ENCODE results near the gene PDE10A. TPM values are rescaled to one million over a fixed set of nuclear protein-coding genes. Genes with fewer than 3 reads are reported as not detected.

The PDE10A gene
- total and polyA plus RNA-seq, 9 of the 15 experiments (the other 6 are each of a cell fraction or from before 2014, with no cell fraction given), result 0.04 TPM; not detected in 8

DNA sequence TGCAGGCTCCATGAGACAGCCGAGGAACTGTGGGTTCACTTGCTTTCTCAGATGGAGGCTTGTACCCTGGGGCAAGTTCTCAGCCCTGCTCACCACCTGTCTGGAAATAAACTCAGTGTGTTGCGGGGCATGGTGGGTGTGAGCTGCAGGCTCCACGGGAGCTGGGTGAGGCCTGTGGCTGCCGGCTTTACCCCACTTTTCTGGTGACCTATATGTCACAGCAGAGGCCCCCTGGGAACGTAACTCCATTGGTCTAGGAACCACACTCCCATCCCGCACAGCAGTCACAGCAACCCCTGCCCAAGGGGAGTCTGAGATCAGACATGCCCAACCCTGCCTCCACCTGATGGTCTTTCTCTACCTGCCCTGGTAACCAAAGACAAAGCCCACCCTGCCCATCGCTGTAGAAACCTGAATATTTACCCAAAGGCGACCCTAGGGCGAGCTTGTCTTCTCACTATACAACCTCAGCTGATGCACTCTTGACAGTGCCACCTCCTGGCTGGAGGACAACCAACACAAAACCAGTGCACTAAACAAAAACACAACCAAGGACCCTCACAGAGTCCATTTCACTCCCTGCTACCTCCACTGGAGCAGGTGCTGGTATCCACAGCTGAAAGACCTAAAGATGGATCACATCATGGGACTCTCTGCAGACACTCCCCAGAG, 174.3 kb downstream of the PDE10A start:
- H3K36me3 ChIP-seq (ENCODE audit: control insufficient read depth, insufficient read depth, low read length), result no peaks in the 10 kb centered on the region
- H3K9me3 ChIP-seq (replicated peaks; ENCODE audit: control insufficient read depth, insufficient read depth, low read depth, low read length), result no peaks in the 10 kb centered on the region; the same call in 1 of the 2 replicates
- DNase-seq (ENCODE audit: extremely low read depth in 1 of 4, low spot score in 3 of 4) (peak in 1 of 4 experiments; percentile 0), FAIRE-seq (no peak), ATAC-seq (no peak)
- H3K4me3 ChIP-seq, result no peak overlapping the region
- H3K4me1 ChIP-seq (replicated peaks in 1 of 2; ENCODE audit: control insufficient read depth in 2 of 2, insufficient read depth in 2 of 2, low read length in 2 of 2), result no peaks in the 10 kb centered on the region
- intact Hi-C loops (cut with micrococcal nuclease) (no loop called here), in situ Hi-C loops (cut with MboI) (no loop called here)
- no TSS peak for BruUV-seq (replicated peaks)
- TF ChIP-seq U2AF2 (optimal IDR thresholded peaks at IDR 0.05; ENCODE audit: low read depth, low read length), result no peak
- TF ChIP-seq FOXJ2 (tag; IDR thresholded peaks at IDR 0.05), result no peak
- TF ChIP-seq, protein P1, sequence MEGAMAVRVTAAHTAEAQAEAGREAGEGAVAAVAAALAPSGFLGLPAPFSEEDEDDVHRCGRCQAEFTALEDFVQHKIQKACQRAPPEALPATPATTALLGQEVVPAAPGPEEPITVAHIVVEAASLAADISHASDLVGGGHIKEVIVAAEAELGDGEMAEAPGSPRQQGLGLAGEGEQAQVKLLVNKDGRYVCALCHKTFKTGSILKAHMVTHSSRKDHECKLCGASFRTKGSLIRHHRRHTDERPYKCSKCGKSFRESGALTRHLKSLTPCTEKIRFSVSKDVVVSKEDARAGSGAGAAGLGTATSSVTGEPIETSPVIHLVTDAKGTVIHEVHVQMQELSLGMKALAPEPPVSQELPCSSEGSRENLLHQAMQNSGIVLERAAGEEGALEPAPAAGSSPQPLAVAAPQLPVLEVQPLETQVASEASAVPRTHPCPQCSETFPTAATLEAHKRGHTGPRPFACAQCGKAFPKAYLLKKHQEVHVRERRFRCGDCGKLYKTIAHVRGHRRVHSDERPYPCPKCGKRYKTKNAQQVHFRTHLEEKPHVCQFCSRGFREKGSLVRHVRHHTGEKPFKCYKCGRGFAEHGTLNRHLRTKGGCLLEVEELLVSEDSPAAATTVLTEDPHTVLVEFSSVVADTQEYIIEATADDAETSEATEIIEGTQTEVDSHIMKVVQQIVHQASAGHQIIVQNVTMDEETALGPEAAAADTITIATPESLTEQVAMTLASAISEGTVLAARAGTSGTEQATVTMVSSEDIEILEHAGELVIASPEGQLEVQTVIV (CRISPR knock-in tag; IDR thresholded peaks at IDR 0.05; ENCODE audit: borderline replicate concordance), result no peak
- TF ChIP-seq ZNF77 (CRISPR knock-in tag; IDR thresholded peaks at IDR 0.05), result no peak
- no peak for TF ChIP-seq ZNF584 (CRISPR knock-in tag; IDR thresholded peaks at IDR 0.05; ENCODE audit: low read depth)
- TF ChIP-seq SMARCA4 (IDR thresholded peaks at IDR 0.05), result no peak
- no peak for TF ChIP-seq SMAD2 (IDR thresholded peaks at IDR 0.05; ENCODE audit: low read depth, low read length)
- no peak for TF ChIP-seq ZNF41 (CRISPR knock-in tag; conservative IDR thresholded peaks at IDR 0.05)
- TF ChIP-seq ELF1 (tag; IDR thresholded peaks at IDR 0.05), result no peak
- no peak for TF ChIP-seq ZFPM2 (CRISPR knock-in tag; IDR thresholded peaks at IDR 0.05)
- TF ChIP-seq POLR2H (tag; IDR thresholded peaks at IDR 0.05; ENCODE audit: low read depth), result no peak
- TF ChIP-seq FOS (IDR thresholded peaks at IDR 0.05; ENCODE audit: extremely low read depth, insufficient read length), result no peak
- no peak for TF ChIP-seq ZNF644 (tag; IDR thresholded peaks at IDR 0.05; ENCODE audit: low read depth)
- TF ChIP-seq PYGO2 (tag; IDR thresholded peaks at IDR 0.05), result no peak
- TF ChIP-seq ID3 (CRISPR knock-in tag; IDR thresholded peaks at IDR 0.05), result no peak
- TF ChIP-seq ID3 (tag; IDR thresholded peaks at IDR 0.05), result no peak
- TF ChIP-seq, protein P2, sequence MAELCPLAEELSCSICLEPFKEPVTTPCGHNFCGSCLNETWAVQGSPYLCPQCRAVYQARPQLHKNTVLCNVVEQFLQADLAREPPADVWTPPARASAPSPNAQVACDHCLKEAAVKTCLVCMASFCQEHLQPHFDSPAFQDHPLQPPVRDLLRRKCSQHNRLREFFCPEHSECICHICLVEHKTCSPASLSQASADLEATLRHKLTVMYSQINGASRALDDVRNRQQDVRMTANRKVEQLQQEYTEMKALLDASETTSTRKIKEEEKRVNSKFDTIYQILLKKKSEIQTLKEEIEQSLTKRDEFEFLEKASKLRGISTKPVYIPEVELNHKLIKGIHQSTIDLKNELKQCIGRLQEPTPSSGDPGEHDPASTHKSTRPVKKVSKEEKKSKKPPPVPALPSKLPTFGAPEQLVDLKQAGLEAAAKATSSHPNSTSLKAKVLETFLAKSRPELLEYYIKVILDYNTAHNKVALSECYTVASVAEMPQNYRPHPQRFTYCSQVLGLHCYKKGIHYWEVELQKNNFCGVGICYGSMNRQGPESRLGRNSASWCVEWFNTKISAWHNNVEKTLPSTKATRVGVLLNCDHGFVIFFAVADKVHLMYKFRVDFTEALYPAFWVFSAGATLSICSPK (IDR thresholded peaks at IDR 0.05; ENCODE audit: borderline replicate concordance), result no peak
- ChIA-PET CTCF (ENCODE audit: low intra/inter-chr PET ratio) (no interaction called here), POLR2A (no interaction called here)
- no peaks in the 10 kb centered on the region for H4K20me1 ChIP-seq (replicated peaks; ENCODE audit: control insufficient read depth, insufficient read depth, low read length)
- H3K27ac ChIP-seq (ENCODE audit: extremely low read depth, low read depth, low read length), result no peak overlapping the region
- H2AFZ ChIP-seq (ENCODE audit: low read depth, low read length), result no peak overlapping the region
- no peaks in the 10 kb centered on the region for H3K9me1 ChIP-seq (ENCODE audit: control insufficient read depth, insufficient read depth, low read length)
- no peaks in the 10 kb centered on the region for H3K27me3 ChIP-seq (ENCODE audit: control insufficient read depth in 2 of 2, insufficient read depth in 2 of 2, low read length in 2 of 2)
- 2% methylated on average over 9 of the region's 9 CpGs for WGBS (ENCODE audit: insufficient coverage, low coverage, missing lambda C conversion rate)
- no peak overlapping the region for H3K9ac ChIP-seq (ENCODE audit: insufficient read depth in 1 of 2, low read depth in 2 of 2, low read length in 2 of 2)
- H3K79me2 ChIP-seq (ENCODE audit: control insufficient read depth, insufficient read depth, low read length), result no peaks in the 10 kb centered on the region
- H3K4me2 ChIP-seq (ENCODE audit: insufficient read depth, low read length), result no peak overlapping the region
